ENCODE measurements around the gene FST. TPM values are rescaled to one million over a fixed set of nuclear protein-coding genes. Genes with fewer than 3 reads are reported as not detected.

Gene FST
- total RNA-seq, 5 donors from 2014 or later (not counting 1 experiment from before 2014, with no cell fraction given) = 0.86 to 2.5 (median 1.5) TPM; not detected in 1

- Histone ChIP-seq H3K9me3 (no peaks in the 10 kb centered on the region), H3K4me3 (ENCODE audit: control insufficient read depth in 1 of 2, extremely low read depth in 1 of 2, low read length in 1 of 2) (no peak overlapping the region), H3K4me1 (ENCODE audit: control insufficient read depth in 1 of 2, extremely low read depth in 1 of 2, insufficient read depth in 2 of 2, low read length in 2 of 2) (no peaks in the 10 kb centered on the region), H3K36me3 (ENCODE audit: control insufficient read depth in 2 of 2, extremely low read depth in 1 of 2, insufficient read depth in 1 of 2, low read length in 1 of 2) (no peaks in the 10 kb centered on the region), H3K27ac (ENCODE audit: low read length) (no peak overlapping the region), H3K27me3 (replicated peaks in 1 of 2; ENCODE audit: control insufficient read depth in 2 of 2, extremely low read depth in 1 of 2, insufficient read depth in 2 of 2, low read length in 1 of 2) (no peaks in the 10 kb centered on the region)
- H3K27me3 Mint-ChIP-seq = peaks cover 9 to 16% of the 10 kb centered on the region in 2 donors
- H3K9me3 Mint-ChIP-seq = no peaks in the 10 kb centered on the region
- CTCF ChIA-PET = no interaction called here
- H3K36me3 Mint-ChIP-seq = no peaks in the 10 kb centered on the region
- no peak overlapping the region for H3K27ac Mint-ChIP-seq
- POLR2A ChIA-PET = no interaction called here
- no peak overlapping the region for H3K4me3 Mint-ChIP-seq
- H3K4me1 Mint-ChIP-seq = no peaks in the 10 kb centered on the region
- no peak for ATAC-seq (replicated peaks in 1 of 4)
- WGBS (ENCODE audit: insufficient coverage) = no CpG with 5 or more reads among the region's 1 CpG
- no peak for DNase-seq
Measured at GRCh38 chr5:53454719-53455000, 25.8 kb upstream of the FST start.

DNA sequence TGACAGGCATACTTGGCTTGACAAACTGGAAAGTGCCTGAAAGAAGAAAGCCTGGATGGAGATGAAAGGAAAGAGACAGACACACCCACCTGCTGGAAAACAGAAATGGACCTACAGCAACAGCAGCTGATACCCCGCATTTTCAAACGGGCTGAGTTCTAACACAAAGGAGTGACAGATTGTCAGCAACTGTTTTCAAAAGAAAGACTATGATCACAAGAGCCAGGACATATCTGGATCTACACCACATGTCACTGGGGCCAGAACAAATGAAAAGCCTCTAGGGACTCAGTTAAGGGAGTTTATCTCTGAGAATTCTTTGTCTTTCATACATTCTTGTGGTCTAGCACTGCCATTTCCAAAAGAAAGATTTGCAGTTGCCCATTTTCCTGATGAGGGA, 24.1 kb upstream of the FST start:
- ChIA-PET POLR2A (no interaction called here), CTCF (no interaction called here)
- no peak for ATAC-seq (replicated peaks in 1 of 4)
- H3K36me3 Mint-ChIP-seq = no peaks in the 10 kb centered on the region
- no peak overlapping the region for H3K27ac Mint-ChIP-seq
- Histone ChIP-seq H3K27me3 (replicated peaks in 1 of 2; ENCODE audit: control insufficient read depth in 2 of 2, extremely low read depth in 1 of 2, insufficient read depth in 2 of 2, low read length in 1 of 2) (no peaks in the 10 kb centered on the region), H3K9me3 (no peaks in the 10 kb centered on the region), H3K4me3 (ENCODE audit: control insufficient read depth in 1 of 2, extremely low read depth in 1 of 2, low read length in 1 of 2) (no peak overlapping the region), H3K27ac (ENCODE audit: low read length) (no peak overlapping the region), H3K4me1 (ENCODE audit: control insufficient read depth in 1 of 2, extremely low read depth in 1 of 2, insufficient read depth in 2 of 2, low read length in 2 of 2) (no peaks in the 10 kb centered on the region), H3K36me3 (ENCODE audit: control insufficient read depth in 2 of 2, extremely low read depth in 1 of 2, insufficient read depth in 1 of 2, low read length in 1 of 2) (no peaks in the 10 kb centered on the region)
- H3K27me3 Mint-ChIP-seq = peaks cover 12 to 17% of the 10 kb centered on the region in 2 donors
- 86% methylated on average over 2 of the region's 2 CpGs for WGBS (ENCODE audit: insufficient coverage)
- H3K4me1 Mint-ChIP-seq = no peaks in the 10 kb centered on the region
- no peak overlapping the region for H3K4me3 Mint-ChIP-seq
- no peak for DNase-seq
- H3K9me3 Mint-ChIP-seq = no peaks in the 10 kb centered on the region

- H3K4me3 ChIP-seq (ENCODE audit: control insufficient read depth in 1 of 2, extremely low read depth in 1 of 2, low read length in 1 of 2) = no peak overlapping the region
- CTCF ChIA-PET = no interaction called here
- no peak for DNase-seq
- WGBS (ENCODE audit: insufficient coverage) = 100% methylated on average over 1 of the region's 2 CpGs
- H3K4me3 Mint-ChIP-seq = no peak overlapping the region
- peaks cover 0 to 3% of the 10 kb centered on the region in 2 experiments for H3K27me3 ChIP-seq (replicated peaks in 1 of 2; ENCODE audit: control insufficient read depth in 2 of 2, extremely low read depth in 1 of 2, insufficient read depth in 2 of 2, low read length in 1 of 2)
- H3K36me3 Mint-ChIP-seq = no peaks in the 10 kb centered on the region
- no peak for ATAC-seq (replicated peaks in 1 of 4)
- H3K9me3 ChIP-seq = no peaks in the 10 kb centered on the region
- no peak overlapping the region for H3K27ac ChIP-seq (ENCODE audit: low read length)
- POLR2A ChIA-PET = interaction anchor here in 1 of 2 donors (0.6 kb wide), 1 partner anchor 525 kb away, joined by 4 read pairs; no protein-coding TSS in a partner anchor
- H3K9me3 Mint-ChIP-seq = no peaks in the 10 kb centered on the region
- no peaks in the 10 kb centered on the region for H3K4me1 Mint-ChIP-seq
- no peak overlapping the region for H3K27ac Mint-ChIP-seq
- H3K27me3 Mint-ChIP-seq = peaks cover 29 to 41% of the 10 kb centered on the region in 2 donors
- no peaks in the 10 kb centered on the region for H3K4me1 ChIP-seq (ENCODE audit: control insufficient read depth in 1 of 2, extremely low read depth in 1 of 2, insufficient read depth in 2 of 2, low read length in 2 of 2)
- H3K36me3 ChIP-seq (ENCODE audit: control insufficient read depth in 2 of 2, extremely low read depth in 1 of 2, insufficient read depth in 1 of 2, low read length in 1 of 2) = no peaks in the 10 kb centered on the region
Measured at GRCh38 chr5:53463909-53464621, 16.4 kb upstream of the FST start.

GRCh38 chr5:53464722-53465121, 15.7 kb upstream of the FST start:
- H3K27me3 Mint-ChIP-seq = peaks cover 31 to 43% of the 10 kb centered on the region in 2 donors
- no peaks in the 10 kb centered on the region for H3K36me3 Mint-ChIP-seq
- no peaks in the 10 kb centered on the region for H3K9me3 ChIP-seq
- no peaks in the 10 kb centered on the region for H3K4me1 Mint-ChIP-seq
- no peaks in the 10 kb centered on the region for H3K36me3 ChIP-seq (ENCODE audit: control insufficient read depth in 2 of 2, extremely low read depth in 1 of 2, insufficient read depth in 1 of 2, low read length in 1 of 2)
- 48% methylated on average over 2 of the region's 3 CpGs for WGBS (ENCODE audit: insufficient coverage)
- peaks cover 0 to 3% of the 10 kb centered on the region in 2 experiments for H3K27me3 ChIP-seq (replicated peaks in 1 of 2; ENCODE audit: control insufficient read depth in 2 of 2, extremely low read depth in 1 of 2, insufficient read depth in 2 of 2, low read length in 1 of 2)
- H3K4me1 ChIP-seq (ENCODE audit: control insufficient read depth in 1 of 2, extremely low read depth in 1 of 2, insufficient read depth in 2 of 2, low read length in 2 of 2) = no peaks in the 10 kb centered on the region
- ChIA-PET POLR2A (interaction anchor here in 1 of 2 donors (0.6 kb wide), 1 partner anchor 525 kb away, joined by 4 read pairs; no protein-coding TSS in a partner anchor), CTCF (interaction anchor here in 1 of 2 donors (0.5 kb wide), 1 partner anchor 12 kb away, joined by 4 read pairs; no protein-coding TSS in a partner anchor)
- H3K27ac ChIP-seq (ENCODE audit: low read length) = no peak overlapping the region
- DNase-seq (no peak), ATAC-seq (replicated peaks in 1 of 4) (no peak)
- H3K4me3 ChIP-seq (ENCODE audit: control insufficient read depth in 1 of 2, extremely low read depth in 1 of 2, low read length in 1 of 2) = no peak overlapping the region
- no peak overlapping the region for H3K27ac Mint-ChIP-seq
- no peaks in the 10 kb centered on the region for H3K9me3 Mint-ChIP-seq
- H3K4me3 Mint-ChIP-seq = no peak overlapping the region

DNA sequence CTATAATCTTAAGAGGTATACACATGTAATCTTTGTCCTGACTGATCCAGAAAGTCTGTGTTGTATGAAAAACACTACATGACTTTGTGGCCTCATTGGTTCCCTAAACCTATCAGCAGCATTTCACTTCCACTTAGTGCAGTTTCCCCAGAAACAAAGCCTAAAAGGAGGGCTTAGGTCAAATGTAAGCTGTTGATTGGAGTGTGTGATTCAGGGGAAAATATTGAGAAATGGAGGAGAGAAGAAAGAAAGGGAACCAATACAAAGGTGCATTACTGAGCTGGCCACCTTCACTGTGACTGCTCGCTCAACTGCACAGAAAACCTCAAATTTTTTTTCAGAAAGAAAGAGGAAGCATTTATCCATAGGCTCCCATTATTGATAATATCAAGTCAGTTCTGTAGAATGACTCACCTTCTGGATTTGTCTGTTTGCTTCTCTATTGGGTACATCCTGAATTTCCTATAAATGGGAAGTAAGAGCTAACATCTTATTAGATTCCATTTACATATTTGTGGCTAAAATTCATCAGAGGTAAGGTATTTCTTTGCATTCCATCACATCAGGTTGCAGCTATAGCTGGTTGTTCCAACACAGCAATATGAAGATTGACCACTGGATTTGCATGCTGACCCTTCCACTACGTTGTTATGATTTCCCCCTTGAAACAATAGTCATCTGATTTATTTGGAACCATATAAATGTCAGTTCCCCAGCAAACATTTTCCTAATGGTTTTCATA, 10.3 kb upstream of the FST start:
- H3K9me3 ChIP-seq = no peaks in the 10 kb centered on the region
- no peak overlapping the region for H3K27ac ChIP-seq (ENCODE audit: low read length)
- Mint-ChIP-seq H3K9me3 (no peaks in the 10 kb centered on the region), H3K27me3 (peaks cover 40 to 55% of the 10 kb centered on the region in 2 donors), H3K4me1 (no peaks in the 10 kb centered on the region), H3K27ac (no peak overlapping the region), H3K36me3 (no peaks in the 10 kb centered on the region), H3K4me3 (no peak overlapping the region)
- H3K4me3 ChIP-seq (ENCODE audit: control insufficient read depth in 1 of 2, extremely low read depth in 1 of 2, low read length in 1 of 2) = no peak overlapping the region
- ATAC-seq (replicated peaks in 1 of 4) (no peak), DNase-seq (no peak)
- H3K36me3 ChIP-seq (ENCODE audit: control insufficient read depth in 2 of 2, extremely low read depth in 1 of 2, insufficient read depth in 1 of 2, low read length in 1 of 2) = no peaks in the 10 kb centered on the region
- H3K27me3 ChIP-seq (replicated peaks in 1 of 2; ENCODE audit: control insufficient read depth in 2 of 2, extremely low read depth in 1 of 2, insufficient read depth in 2 of 2, low read length in 1 of 2) = peaks cover 0 to 3% of the 10 kb centered on the region in 2 experiments
- no peaks in the 10 kb centered on the region for H3K4me1 ChIP-seq (ENCODE audit: control insufficient read depth in 1 of 2, extremely low read depth in 1 of 2, insufficient read depth in 2 of 2, low read length in 2 of 2)
- ChIA-PET POLR2A (no interaction called here), CTCF (no interaction called here)
- no CpG with 5 or more reads among the region's 2 CpGs for WGBS (ENCODE audit: insufficient coverage)

DNA sequence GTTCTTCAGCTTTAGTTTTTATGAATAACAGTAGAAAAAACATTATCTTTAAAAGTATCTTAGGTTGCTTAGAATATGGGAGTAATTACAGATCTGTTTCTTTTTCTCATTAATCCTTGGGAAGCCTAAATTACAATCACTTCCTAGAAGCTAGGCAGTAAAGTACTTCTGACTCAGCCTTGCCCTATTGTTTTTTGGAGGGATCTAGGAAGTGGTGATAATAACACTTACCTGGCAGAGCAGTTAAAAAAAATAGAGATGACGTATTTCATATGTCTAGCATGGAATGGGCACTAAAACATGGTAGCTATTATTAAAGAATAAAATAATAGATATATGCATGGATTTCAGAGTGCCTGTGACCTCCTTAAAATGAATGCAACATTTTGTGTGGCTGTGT, 8.2 kb upstream of the FST start:
- no CpG with 5 or more reads among the region's 1 CpG for WGBS (ENCODE audit: insufficient coverage)
- no peaks in the 10 kb centered on the region for H3K9me3 Mint-ChIP-seq
- peaks cover 43 to 64% of the 10 kb centered on the region in 2 donors for H3K27me3 Mint-ChIP-seq
- no peak overlapping the region for H3K27ac Mint-ChIP-seq
- no peaks in the 10 kb centered on the region for H3K36me3 Mint-ChIP-seq
- no peak overlapping the region for H3K4me3 Mint-ChIP-seq
- no peaks in the 10 kb centered on the region for H3K4me1 Mint-ChIP-seq
- no peak overlapping the region for H3K4me3 ChIP-seq (ENCODE audit: control insufficient read depth in 1 of 2, extremely low read depth in 1 of 2, low read length in 1 of 2)
- H3K36me3 ChIP-seq (ENCODE audit: control insufficient read depth in 2 of 2, extremely low read depth in 1 of 2, insufficient read depth in 1 of 2, low read length in 1 of 2) = no peaks in the 10 kb centered on the region
- H3K4me1 ChIP-seq (ENCODE audit: control insufficient read depth in 1 of 2, extremely low read depth in 1 of 2, insufficient read depth in 2 of 2, low read length in 2 of 2) = no peaks in the 10 kb centered on the region
- ATAC-seq (replicated peaks in 1 of 4) (no peak), DNase-seq (no peak)
- POLR2A ChIA-PET = interaction anchor here in 1 of 2 donors (0.6 kb wide), 1 partner anchor 284 kb away, joined by 6 read pairs; no protein-coding TSS in a partner anchor
- no peak overlapping the region for H3K27ac ChIP-seq (ENCODE audit: low read length)
- H3K27me3 ChIP-seq (replicated peaks in 1 of 2; ENCODE audit: control insufficient read depth in 2 of 2, extremely low read depth in 1 of 2, insufficient read depth in 2 of 2, low read length in 1 of 2) = peaks cover 0 to 3% of the 10 kb centered on the region in 2 experiments
- no peaks in the 10 kb centered on the region for H3K9me3 ChIP-seq
- CTCF ChIA-PET = no interaction called here

Data from T-cell (primary cell).